Astrocyte (in vitro differentiated cells and primary cell): ENCODE data around the gene DNAH9.

Experiments
- EZH2 ChIP-seq: IDR thresholded peaks from 2 replicates; pipeline ENCODE4 v1.6.1; 2012; ENCODE audit warnings: mild to moderate bottlenecking, low read length, inconsistent platforms; ENCODE audit not compliant: insufficient read depth
- TF ChIP-seq, protein P1 (sequence below): IDR thresholded peaks from 2 replicates; pipeline ENCODE4 v1.5.1; 2011; ENCODE audit warnings: low read depth, mild to moderate bottlenecking, inconsistent platforms, low read length, moderate library complexity; ENCODE audit not compliant: insufficient read depth

DNA sequence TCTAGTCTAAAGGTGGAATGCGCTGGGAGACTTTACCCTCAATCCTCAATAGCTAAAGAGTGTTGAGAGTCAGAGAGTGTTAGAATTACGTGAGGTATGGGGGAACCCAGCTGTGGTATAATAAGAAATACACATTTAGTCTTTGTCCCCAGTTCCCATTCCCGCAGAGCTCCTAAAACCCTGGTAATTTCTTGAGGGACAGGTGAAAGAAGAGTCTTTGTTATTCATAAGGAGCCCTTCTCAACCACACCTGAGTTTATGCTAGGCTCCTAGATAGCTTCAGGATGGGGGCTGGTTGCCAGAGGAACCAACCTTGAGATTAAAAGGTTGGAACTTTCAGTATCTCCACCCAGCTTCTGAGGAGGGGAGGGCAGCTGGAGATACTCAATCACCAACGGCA, 393.2 kb downstream of the DNAH9 start:
- TF ChIP-seq, protein P1, sequence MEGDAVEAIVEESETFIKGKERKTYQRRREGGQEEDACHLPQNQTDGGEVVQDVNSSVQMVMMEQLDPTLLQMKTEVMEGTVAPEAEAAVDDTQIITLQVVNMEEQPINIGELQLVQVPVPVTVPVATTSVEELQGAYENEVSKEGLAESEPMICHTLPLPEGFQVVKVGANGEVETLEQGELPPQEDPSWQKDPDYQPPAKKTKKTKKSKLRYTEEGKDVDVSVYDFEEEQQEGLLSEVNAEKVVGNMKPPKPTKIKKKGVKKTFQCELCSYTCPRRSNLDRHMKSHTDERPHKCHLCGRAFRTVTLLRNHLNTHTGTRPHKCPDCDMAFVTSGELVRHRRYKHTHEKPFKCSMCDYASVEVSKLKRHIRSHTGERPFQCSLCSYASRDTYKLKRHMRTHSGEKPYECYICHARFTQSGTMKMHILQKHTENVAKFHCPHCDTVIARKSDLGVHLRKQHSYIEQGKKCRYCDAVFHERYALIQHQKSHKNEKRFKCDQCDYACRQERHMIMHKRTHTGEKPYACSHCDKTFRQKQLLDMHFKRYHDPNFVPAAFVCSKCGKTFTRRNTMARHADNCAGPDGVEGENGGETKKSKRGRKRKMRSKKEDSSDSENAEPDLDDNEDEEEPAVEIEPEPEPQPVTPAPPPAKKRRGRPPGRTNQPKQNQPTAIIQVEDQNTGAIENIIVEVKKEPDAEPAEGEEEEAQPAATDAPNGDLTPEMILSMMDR, result no peak
- no peak for TF ChIP-seq EZH2
